SJCRH30 (cell line): ENCODE measurements around the gene CADPS. TPM values are rescaled to one million over a fixed set of nuclear protein-coding genes. Genes with fewer than 3 reads are reported as not detected.

Experiments used
- DNase-seq, 2 experiments: peaks; one replicate each; pipeline ENCODE4 v3.0.0-alpha.2; 2015 to 2020
- H3K27ac ChIP-seq: fragments of 250-450 bp; sonication (Bioruptor Pico); 2 replicates; pipeline ENCODE4 v1.5.1; 2020; ENCODE audit warnings: mild to moderate bottlenecking, moderate library complexity
- H3K27me3 ChIP-seq: fragments of 250-450 bp; sonication (Bioruptor Pico); 2 replicates; pipeline ENCODE4 v1.5.1; 2020; ENCODE audit warnings: mild to moderate bottlenecking, moderate library complexity
- H3K36me3 ChIP-seq: fragments of 250-450 bp; sonication (Bioruptor Pico); 2 replicates; pipeline ENCODE4 v1.5.1; 2020; ENCODE audit warnings: mild to moderate bottlenecking, moderate library complexity
- H3K4me1 ChIP-seq: fragments of 250-450 bp; sonication (Bioruptor Pico); 2 replicates; pipeline ENCODE4 v1.5.1; 2020; ENCODE audit warnings: mild to moderate bottlenecking, moderate library complexity
- H3K4me3 ChIP-seq: fragments of 250-450 bp; sonication (Bioruptor Pico); 2 replicates; pipeline ENCODE4 v1.5.1; 2020; ENCODE audit warnings: mild to moderate bottlenecking, moderate library complexity
- H3K9me3 ChIP-seq: fragments of 250-450 bp; sonication (Bioruptor Pico); replicated peaks from 2 replicates; pipeline ENCODE4 v1.5.1; 2020; ENCODE audit warnings: mild to moderate bottlenecking, moderate library complexity
- total RNA-seq: library from RNA; depleted of rRNA; stranded (reverse); fragments of >200 nt; shearing (Covaris generic); gene quantifications from 2 replicates; pipeline ENCODE4 v1.2.3, GENCODE V29; 2014

CADPS gene
- total RNA-seq, 1 experiment from 2014 or later, result not detected

- H3K27ac ChIP-seq, result no peak overlapping the region
- no peaks in the 10 kb centered on the region for H3K36me3 ChIP-seq
- H3K4me3 ChIP-seq, result no peak overlapping the region
- no peaks in the 10 kb centered on the region for H3K4me1 ChIP-seq
- H3K9me3 ChIP-seq, result no peaks in the 10 kb centered on the region
- no peaks in the 10 kb centered on the region for H3K27me3 ChIP-seq
- no peak for DNase-seq
Observed at GRCh38 chr3:62379321-62379798, 495.9 kb downstream of the CADPS start.

- Histone ChIP-seq H3K4me1 (no peaks in the 10 kb centered on the region), H3K4me3 (no peak overlapping the region), H3K36me3 (no peaks in the 10 kb centered on the region), H3K27me3 (no peaks in the 10 kb centered on the region), H3K9me3 (no peaks in the 10 kb centered on the region), H3K27ac (no peak overlapping the region)
- DNase-seq, result no peak
Observed at GRCh38 chr3:62378921-62379320, 496.3 kb downstream of the CADPS start.

GRCh38 chr3:62378311-62378789, 496.9 kb downstream of the CADPS start:
- H3K27me3 ChIP-seq, result no peaks in the 10 kb centered on the region
- no peaks in the 10 kb centered on the region for H3K36me3 ChIP-seq
- H3K4me1 ChIP-seq, result no peaks in the 10 kb centered on the region
- H3K27ac ChIP-seq, result no peak overlapping the region
- no peaks in the 10 kb centered on the region for H3K9me3 ChIP-seq
- DNase-seq, result no peak
- H3K4me3 ChIP-seq, result no peak overlapping the region

DNA sequence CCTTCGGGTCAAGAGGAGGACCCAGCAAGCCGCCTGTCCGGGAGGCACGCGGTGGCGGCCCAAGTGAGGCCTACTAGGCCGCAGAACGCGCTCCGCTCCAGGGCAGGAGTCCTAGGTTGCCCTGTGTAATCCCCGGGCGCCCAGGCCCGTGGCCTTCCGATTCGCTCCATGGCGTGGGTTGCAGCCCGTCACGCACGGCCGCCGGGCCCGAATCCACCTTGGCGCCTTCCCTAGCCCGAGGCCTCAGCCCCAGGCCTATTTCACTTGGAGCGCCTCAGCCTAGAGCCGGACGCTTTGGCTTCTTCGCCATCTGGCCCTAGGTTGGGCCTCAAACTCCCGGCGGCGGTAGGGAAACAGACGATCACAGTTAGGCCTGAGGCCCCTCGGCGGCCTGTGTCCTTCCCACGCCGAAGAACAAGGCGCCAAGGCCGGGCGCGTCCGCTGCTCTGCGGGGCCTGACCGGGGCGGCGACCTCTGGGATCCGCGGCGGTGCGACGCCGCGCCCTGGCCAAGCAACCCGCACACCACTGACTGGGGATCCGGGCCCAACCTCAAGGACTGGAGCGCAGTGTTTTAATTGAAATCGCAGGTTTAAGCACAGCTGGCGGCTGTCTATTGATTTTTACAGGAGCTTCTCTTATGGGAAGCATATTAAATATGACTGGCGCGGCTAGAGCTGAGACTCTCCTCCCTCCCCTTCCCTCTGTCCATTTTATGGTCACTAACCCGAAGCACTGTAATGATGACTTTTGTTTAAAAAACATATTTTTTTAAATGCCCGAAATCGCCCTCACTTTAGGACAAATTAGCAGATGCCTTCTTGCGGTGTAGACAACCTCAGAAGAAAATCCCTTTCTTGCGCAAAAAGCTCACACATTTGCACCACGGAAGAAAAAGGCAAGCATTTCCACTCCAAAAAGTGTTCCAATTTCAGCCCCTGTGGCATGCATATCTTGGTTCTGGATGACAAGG, 498.0 kb downstream of the CADPS start:
- no peak for DNase-seq
- no peaks in the 10 kb centered on the region for H3K27me3 ChIP-seq

GRCh38 chr3:62376454-62376720, 498.8 kb downstream of the CADPS start:
- H3K36me3 ChIP-seq, result no peaks in the 10 kb centered on the region
- no peak overlapping the region for H3K4me3 ChIP-seq
- H3K4me1 ChIP-seq, result no peaks in the 10 kb centered on the region
- H3K9me3 ChIP-seq, result no peaks in the 10 kb centered on the region
- DNase-seq, result no peak
- no peak overlapping the region for H3K27ac ChIP-seq
- H3K27me3 ChIP-seq, result no peaks in the 10 kb centered on the region

More for the DNA sequence above, 498.0 kb downstream of the CADPS start:
- no peaks in the 10 kb centered on the region for H3K4me1 ChIP-seq
- no peaks in the 10 kb centered on the region for H3K9me3 ChIP-seq
- no peak overlapping the region for H3K4me3 ChIP-seq
- H3K36me3 ChIP-seq, result no peaks in the 10 kb centered on the region
- no peak overlapping the region for H3K27ac ChIP-seq

DNA sequence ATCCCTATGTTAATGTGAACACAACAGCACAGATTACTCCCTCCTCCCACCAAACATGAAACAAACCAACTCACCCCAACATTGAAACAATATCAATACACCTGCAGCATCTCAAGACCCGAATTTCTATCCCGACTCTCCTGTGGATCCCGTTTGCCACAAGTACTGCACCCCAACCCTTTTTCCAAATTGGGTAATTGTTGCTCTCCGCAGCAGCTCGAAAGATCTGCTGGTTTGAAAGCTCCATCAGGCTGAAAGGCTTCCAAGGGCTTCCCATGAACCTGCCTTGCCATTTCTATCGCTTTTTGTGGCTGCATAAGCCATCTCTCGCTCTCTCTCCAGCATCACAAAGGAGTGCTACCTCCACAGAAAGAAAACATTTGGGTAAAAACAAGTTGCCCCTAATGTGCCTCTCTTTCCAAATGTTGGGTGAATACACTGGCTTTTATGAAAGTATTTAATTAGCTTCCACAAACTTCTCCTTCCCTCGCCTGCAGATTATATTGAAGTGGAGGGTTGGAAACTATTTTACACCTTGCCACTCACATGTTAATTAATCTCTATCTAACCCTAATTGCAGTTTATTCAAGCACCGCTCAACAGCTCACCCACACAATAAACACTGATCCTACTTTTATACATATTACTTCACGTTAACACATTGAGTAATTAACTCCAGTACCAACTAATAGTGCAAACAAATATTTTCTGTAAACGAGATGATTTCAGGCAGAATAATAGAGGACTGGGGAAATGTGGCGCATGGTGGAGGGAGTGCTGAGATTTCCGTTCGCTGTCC, 499.4 kb downstream of the CADPS start:
- Histone ChIP-seq H3K36me3 (no peaks in the 10 kb centered on the region), H3K27ac (no peak overlapping the region), H3K4me3 (no peak overlapping the region), H3K9me3 (no peaks in the 10 kb centered on the region), H3K27me3 (no peaks in the 10 kb centered on the region), H3K4me1 (no peaks in the 10 kb centered on the region)
- DNase-seq, result no peak

DNA sequence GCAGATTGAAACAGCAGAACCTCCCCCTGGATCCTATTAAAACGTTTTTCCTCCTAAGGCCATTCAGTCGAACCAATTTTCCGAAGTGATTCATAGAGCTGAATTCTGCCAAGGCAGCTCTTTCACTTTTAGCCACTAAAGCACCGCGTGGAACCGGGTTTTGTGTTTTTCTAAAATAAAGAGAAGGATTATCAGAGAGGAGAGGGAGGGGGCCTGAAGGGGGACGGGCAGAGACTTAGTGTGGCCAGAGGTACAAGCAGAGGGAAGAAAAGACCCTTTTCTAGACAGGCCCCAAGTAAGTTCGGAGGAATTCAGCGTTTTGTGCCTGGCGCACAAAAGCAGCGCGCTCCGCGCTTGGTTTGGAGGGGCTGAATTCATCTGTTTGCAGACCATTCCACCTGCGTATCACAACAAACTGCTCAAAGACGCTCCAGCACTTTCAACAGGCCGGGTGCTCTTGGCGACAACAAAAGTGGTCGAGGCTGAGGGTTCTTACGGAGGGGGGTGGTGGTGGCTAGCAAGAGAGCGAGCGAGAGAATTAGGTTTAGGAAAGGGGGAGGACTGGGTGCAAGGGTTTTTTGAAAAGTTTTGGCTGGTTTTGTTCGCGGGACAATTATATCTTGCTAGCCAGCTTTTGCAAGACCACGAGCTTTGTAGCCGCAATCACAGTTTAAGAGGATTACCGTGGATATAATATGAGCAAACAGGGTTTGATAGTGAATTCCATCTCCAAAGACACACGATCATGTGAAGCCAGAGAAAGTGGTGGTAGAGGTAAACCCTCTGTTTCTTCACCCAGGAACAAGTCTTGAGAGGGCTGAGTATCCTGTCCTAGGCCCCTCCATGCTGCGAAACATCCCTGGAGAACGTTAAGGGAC, 500.6 kb downstream of the CADPS start:
- no peak for DNase-seq
- Histone ChIP-seq H3K9me3 (no peaks in the 10 kb centered on the region), H3K4me3 (no peak overlapping the region)

GRCh38 chr3:62373714-62374333, 501.4 kb downstream of the CADPS start:
- no peak overlapping the region for H3K27ac ChIP-seq
- no peak overlapping the region for H3K4me3 ChIP-seq
- no peaks in the 10 kb centered on the region for H3K9me3 ChIP-seq

More for the DNA sequence above, 500.6 kb downstream of the CADPS start:
- H3K27me3 ChIP-seq, result no peaks in the 10 kb centered on the region
- no peaks in the 10 kb centered on the region for H3K36me3 ChIP-seq
- H3K27ac ChIP-seq, result no peak overlapping the region
- no peaks in the 10 kb centered on the region for H3K4me1 ChIP-seq

GRCh38 chr3:62373215-62373614, 502.0 kb downstream of the CADPS start, which contains the start of gene FEZF2:
Gene FEZF2 (minus strand): TSS chr3:62373550. CDS start chr3:62372868, 682 bp downstream.
- H3K27me3 ChIP-seq, result no peaks in the 10 kb centered on the region
- DNase-seq, result no peak
- no peaks in the 10 kb centered on the region for H3K36me3 ChIP-seq
- no peaks in the 10 kb centered on the region for H3K9me3 ChIP-seq
- H3K27ac ChIP-seq, result no peak within 1 kb of the TSS
- H3K4me3 ChIP-seq, result no peak within 1 kb of the TSS
- H3K4me1 ChIP-seq, result no peaks in the 10 kb centered on the region

More at GRCh38 chr3:62373714-62374333, 501.4 kb downstream of the CADPS start:
- Histone ChIP-seq H3K4me1 (no peaks in the 10 kb centered on the region), H3K36me3 (no peaks in the 10 kb centered on the region), H3K27me3 (no peaks in the 10 kb centered on the region)
- DNase-seq, result no peak

DNA sequence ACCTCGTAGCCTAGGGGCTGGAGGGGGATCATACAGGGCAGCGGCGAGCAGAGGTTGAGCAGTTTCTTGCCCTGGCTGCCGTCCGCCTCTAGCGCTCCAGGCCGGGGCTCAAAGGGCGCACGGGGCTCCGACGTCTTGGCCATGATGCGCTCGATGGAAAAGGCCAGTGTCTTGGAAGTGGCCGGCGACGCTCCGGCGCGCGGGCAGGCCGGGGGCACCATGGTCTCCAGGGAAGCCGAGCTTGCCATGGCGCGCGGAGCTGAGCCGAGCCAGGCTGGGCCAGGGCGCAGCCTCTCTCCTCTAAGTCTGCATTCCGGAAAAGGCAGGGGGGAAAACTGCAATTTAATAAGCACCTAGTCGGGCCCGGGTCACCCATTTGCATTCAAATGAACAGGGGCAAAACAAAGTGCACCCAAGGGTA, 502.6 kb downstream of the CADPS start:
- H3K9me3 ChIP-seq, result no peaks in the 10 kb centered on the region
- no peaks in the 10 kb centered on the region for H3K36me3 ChIP-seq
- no peak overlapping the region for H3K27ac ChIP-seq
- no peaks in the 10 kb centered on the region for H3K4me1 ChIP-seq
- H3K27me3 ChIP-seq, result no peaks in the 10 kb centered on the region
- H3K4me3 ChIP-seq, result no peak overlapping the region
- DNase-seq, result no peak

- Histone ChIP-seq H3K4me3 (no peak overlapping the region), H3K27ac (no peak overlapping the region), H3K9me3 (no peaks in the 10 kb centered on the region), H3K36me3 (no peaks in the 10 kb centered on the region), H3K4me1 (no peaks in the 10 kb centered on the region), H3K27me3 (no peaks in the 10 kb centered on the region)
- no peak for DNase-seq
Observed at GRCh38 chr3:62371720-62372591, 503.3 kb downstream of the CADPS start.

- Histone ChIP-seq H3K4me3 (no peak overlapping the region), H3K4me1 (no peaks in the 10 kb centered on the region), H3K27me3 (no peaks in the 10 kb centered on the region), H3K9me3 (no peaks in the 10 kb centered on the region), H3K36me3 (no peaks in the 10 kb centered on the region), H3K27ac (no peak overlapping the region)
- no peak for DNase-seq
Observed at GRCh38 chr3:62370858-62371719, 504.1 kb downstream of the CADPS start.
